Thyroid gland (tissue), 4 donors: Measurements from ENCODE around the gene SLC22A14. TPM values are rescaled to one million over a fixed set of nuclear protein-coding genes. Genes with fewer than 3 reads are reported as not detected.

ENCODE experiments used
- DNase-seq, 2 donors: peaks; one replicate each; pipeline ENCODE4 v3.0.0-alpha.2; 2019
- H3K27ac ChIP-seq, 3 donors: fragments of 200-600 bp; sonication (generic); 1 replicate in 2 of 3; 2 replicates in 1 of 3; pipeline ENCODE4 v1.5.1; 2016 to 2019; ENCODE audit warnings: mild to moderate bottlenecking in 1 of 3, moderate library complexity in 1 of 3
- H3K27me3 ChIP-seq: fragments of 200-600 bp; sonication (generic); one replicate; pipeline ENCODE4 v1.5.1; 2019
- H3K36me3 ChIP-seq, 2 donors: fragments of 200-600 bp; sonication (generic); one replicate each; pipeline ENCODE4 v1.5.1; 2016 to 2019
- H3K4me1 ChIP-seq, 2 donors: fragments of 200-600 bp; sonication (generic); one replicate each; pipeline ENCODE4 v1.5.1; 2017 to 2019
- H3K4me3 ChIP-seq, 3 donors: fragments of 200-600 bp; sonication (generic); replicated peaks in 1 of 3; 1 replicate in 2 of 3; 2 replicates in 1 of 3; pipeline ENCODE4 v1.5.1; 2016; ENCODE audit warnings: mild to moderate bottlenecking in 1 of 3
- H3K9me3 ChIP-seq: fragments of 200-600 bp; sonication (generic); one replicate; pipeline ENCODE4 v1.5.1; 2017
- CTCF ChIP-seq, 6 experiments: fragments of 200-600 bp in 3 of 6; fragments of 450-650 bp in 3 of 6; sonication (generic) in 3 of 6; IDR thresholded peaks; one replicate each; pipeline ENCODE4 v1.5.1; 2016 to 2019; ENCODE audit warnings: antibody characterized with exemption in 6 of 6, mild to moderate bottlenecking in 2 of 6, inconsistent platforms in 1 of 6, moderate library complexity in 1 of 6
- POLR2A ChIP-seq, 2 donors: fragments of 450-650 bp; IDR thresholded peaks; one replicate each; pipeline ENCODE4 v1.6.1; 2017; ENCODE audit warnings: antibody characterized with exemption in 2 of 2, mild to moderate bottlenecking in 2 of 2, moderate library complexity in 1 of 2
- WGBS, 2 donors: methylation state at CpG; one replicate each; pipeline ENCODE4 v1.1.5; 2017; 5-methylcytosine and 5-hydroxymethylcytosine counted together
- intact Hi-C: fragments of 100-400 bp; cut with DNase I; formaldehyde crosslinking; loops from one replicate; pipeline ENCODE4 v1.15.1; 2023
- total RNA-seq, 4 donors: library from RNA; depleted of rRNA; stranded (reverse); fragments of >200 nt; gene quantifications; one replicate each; pipeline ENCODE4 v1.2.3, GENCODE V29; 2016

The SLC22A14 gene
- total RNA-seq, 4 donors from 2014 or later, result not detected

- no peak overlapping the region for H3K4me3 ChIP-seq
- H3K9me3 ChIP-seq, result no peaks in the 10 kb centered on the region
- no peaks in the 10 kb centered on the region for H3K36me3 ChIP-seq
- TF ChIP-seq POLR2A (IDR thresholded peaks at IDR 0.05), result no peak
- TF ChIP-seq CTCF (IDR thresholded peaks at IDR 0.05), result no peak
- WGBS, 2 donors, result 76 to 77% methylated on average over 5 of the region's 5 CpGs
- no peak overlapping the region for H3K27ac ChIP-seq
- no peaks in the 10 kb centered on the region for H3K27me3 ChIP-seq
- intact Hi-C loops, result no loop called here
- no peak for DNase-seq
- H3K4me1 ChIP-seq, result no peaks in the 10 kb centered on the region
These were observed 52.3 kb downstream of the SLC22A14 start for GRCh38 chr3:38334142-38335055.

GRCh38 chr3:38335263-38335662 is 53.2 kb downstream of the SLC22A14 start:
- 83 to 90% methylated on average over 6 of the region's 6 CpGs for WGBS, 2 donors
- Histone ChIP-seq H3K27me3 (no peaks in the 10 kb centered on the region), H3K27ac (no peak overlapping the region), H3K9me3 (no peaks in the 10 kb centered on the region), H3K4me3 (no peak overlapping the region), H3K4me1 (no peaks in the 10 kb centered on the region), H3K36me3 (no peaks in the 10 kb centered on the region)
- no peak for DNase-seq
- no peak for TF ChIP-seq POLR2A (IDR thresholded peaks at IDR 0.05)
- intact Hi-C loops, result no loop called here

- TF ChIP-seq POLR2A (IDR thresholded peaks at IDR 0.05), result no peak
- TF ChIP-seq CTCF (IDR thresholded peaks at IDR 0.05), result no peak
- 92 to 98% methylated on average over 2 of the region's 2 CpGs for WGBS, 2 donors
- no peaks in the 10 kb centered on the region for H3K27me3 ChIP-seq
- H3K36me3 ChIP-seq, result no peaks in the 10 kb centered on the region
- H3K9me3 ChIP-seq, result no peaks in the 10 kb centered on the region
- DNase-seq, result no peak
- H3K4me1 ChIP-seq, result no peaks in the 10 kb centered on the region
- H3K4me3 ChIP-seq, result no peak overlapping the region
- intact Hi-C loops, result no loop called here
- H3K27ac ChIP-seq, result no peak overlapping the region
These were observed 55.6 kb downstream of the SLC22A14 start for GRCh38 chr3:38337703-38338102.

GRCh38 chr3:38343797-38344594 is 61.9 kb downstream of the SLC22A14 start:
- Histone ChIP-seq H3K4me3 (no peak overlapping the region), H3K27me3 (no peaks in the 10 kb centered on the region), H3K27ac (no peak overlapping the region), H3K4me1 (peaks cover 0 to 11% of the 10 kb centered on the region in 2 donors), H3K9me3 (no peaks in the 10 kb centered on the region), H3K36me3 (no peaks in the 10 kb centered on the region)
- DNase-seq, result no peak
- intact Hi-C loops, result loop anchor here (2.0 to 10.0 kb wide), 2 partner anchors 137 to 209 kb away; partner anchors contain the start of genes ACAA1 and MYD88
- no peak for TF ChIP-seq CTCF (IDR thresholded peaks at IDR 0.05)
- no peak for TF ChIP-seq POLR2A (IDR thresholded peaks at IDR 0.05)
- 91 to 92% methylated on average over 3 of the region's 3 CpGs for WGBS, 2 donors

DNA sequence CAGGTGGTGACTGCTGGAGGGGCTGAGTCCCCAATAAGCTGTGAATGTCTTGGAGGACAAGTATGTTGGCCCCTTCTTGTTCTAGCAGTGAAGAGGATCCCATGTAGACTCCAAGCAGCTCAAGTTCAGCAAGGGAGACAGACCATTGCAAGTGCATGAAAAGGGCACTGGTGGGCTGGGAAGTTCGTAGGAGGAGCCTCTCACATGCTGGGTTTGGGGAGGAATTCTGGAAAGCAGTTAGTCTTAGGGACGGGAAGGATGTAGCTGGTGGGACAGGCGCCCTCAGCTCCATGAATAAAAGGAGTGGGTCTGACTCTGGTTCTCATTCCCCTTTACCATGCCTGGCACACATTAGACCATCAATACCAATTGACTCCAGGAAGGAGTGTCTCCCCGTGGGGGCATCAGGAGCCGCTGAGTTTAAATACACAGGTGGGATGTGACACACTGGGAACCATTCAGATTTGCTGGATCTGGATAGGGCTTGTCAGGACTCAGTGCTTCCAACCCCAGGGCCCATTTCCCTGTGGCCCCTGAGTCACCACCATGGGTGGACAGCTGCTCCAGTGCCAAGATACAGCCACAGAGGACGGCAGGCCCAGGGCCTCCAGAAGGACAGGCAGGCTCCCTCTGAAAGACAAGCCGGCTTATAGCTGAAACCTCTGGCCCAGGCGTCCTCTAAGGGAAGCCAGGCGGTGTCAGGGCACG is 63.9 kb downstream of the SLC22A14 start:
- Histone ChIP-seq H3K27ac (no peak overlapping the region), H3K4me1 (peaks cover 0 to 11% of the 10 kb centered on the region in 2 donors), H3K36me3 (no peaks in the 10 kb centered on the region), H3K4me3 (no peak overlapping the region), H3K9me3 (no peaks in the 10 kb centered on the region), H3K27me3 (no peaks in the 10 kb centered on the region)
- intact Hi-C loops, result loop anchor here (2.0 to 10.0 kb wide), 2 partner anchors 135 to 211 kb away; partner anchors contain the start of genes ACAA1 and MYD88
- TF ChIP-seq POLR2A (IDR thresholded peaks at IDR 0.05), result no peak
- TF ChIP-seq CTCF (IDR thresholded peaks at IDR 0.05), result no peak
- no peak for DNase-seq
- 49 to 55% methylated on average over 7 to 9 of the region's 10 CpGs for WGBS, 2 donors
